Naive B cell (primary cell): ENCODE results near the gene ANK3. TPM values are rescaled to one million over a fixed set of nuclear protein-coding genes. Genes with fewer than 3 reads are reported as not detected.

ENCODE experiments used
- ATAC-seq, 2 donors: fragments of 150-1000 bp; cut with Tn5 transposase; 2 replicates each; pipeline ENCODE4 v1.10.0; 2021; ENCODE audit warnings: low read depth in 2 of 2, mild to moderate bottlenecking in 2 of 2, moderate library complexity in 2 of 2
- DNase-seq: peaks from one replicate; pipeline ENCODE4 v3.0.0; 2022
- H3K27ac Mint-ChIP-seq, 6 donors: one replicate each; pipeline ENCODE4 v1.8.0; 2020 to 2022; ENCODE audit warnings: mild to moderate bottlenecking in 6 of 6, mixed read lengths in 6 of 6, moderate library complexity in 5 of 6, inconsistent platforms in 2 of 6
- H3K27me3 Mint-ChIP-seq, 3 donors: one replicate each; pipeline ENCODE4 v1.8.0; 2021 to 2022; ENCODE audit warnings: mixed read lengths in 3 of 3, mild to moderate bottlenecking in 1 of 3
- H3K36me3 Mint-ChIP-seq, 2 donors: one replicate each; pipeline ENCODE4 v1.8.0; 2020 to 2022; ENCODE audit warnings: mixed read lengths in 2 of 2, inconsistent platforms in 1 of 2, mild to moderate bottlenecking in 1 of 2
- H3K4me1 Mint-ChIP-seq, 3 donors: one replicate each; pipeline ENCODE4 v1.8.0; 2020 to 2022; ENCODE audit warnings: mixed read lengths in 3 of 3, inconsistent platforms in 1 of 3, mild to moderate bottlenecking in 1 of 3, moderate library complexity in 1 of 3
- H3K4me3 Mint-ChIP-seq, 8 donors: one replicate each; pipeline ENCODE4 v1.8.0; 2020 to 2022; ENCODE audit warnings: mild to moderate bottlenecking in 8 of 8, mixed read lengths in 8 of 8, moderate library complexity in 8 of 8, inconsistent platforms in 2 of 8
- H3K9me3 Mint-ChIP-seq, 7 donors: one replicate each; pipeline ENCODE4 v1.8.0; 2020 to 2022; ENCODE audit warnings: mixed read lengths in 7 of 7, mild to moderate bottlenecking in 5 of 7, inconsistent platforms in 2 of 7, moderate library complexity in 1 of 7
- polyA plus RNA-seq, 6 donors: library from polyadenylated mRNA; unstranded; fragments of 300-500 nt; fragmentation: Illumina TruSeq; gene quantifications; one replicate each; pipeline ENCODE4 v1.2.3, GENCODE V29; 2021; ENCODE audit warnings: low read depth in 6 of 6

The ANK3 gene
- polyA plus RNA-seq, 6 donors from 2014 or later = 1.3 to 3.8 (median 2.5) TPM; not detected in 1

- DNase-seq (no peak), ATAC-seq (no peak)
- Mint-ChIP-seq H3K9me3 (peaks cover 0 to 15% (median 9%) of the 10 kb centered on the region in 7 donors), H3K4me3 (no peak overlapping the region), H3K36me3 (no peaks in the 10 kb centered on the region), H3K27me3 (peaks cover 0 to 9% (median 6%) of the 10 kb centered on the region in 3 donors), H3K27ac (no peak overlapping the region), H3K4me1 (no peaks in the 10 kb centered on the region)
Observed at GRCh38 chr10:60163786-60164185, 225.9 kb downstream of the ANK3 start.

GRCh38 chr10:60162631-60163030, 227.0 kb downstream of the ANK3 start:
- Mint-ChIP-seq H3K4me3 (no peak overlapping the region), H3K4me1 (no peaks in the 10 kb centered on the region), H3K27ac (no peak overlapping the region), H3K36me3 (no peaks in the 10 kb centered on the region), H3K9me3 (peaks cover 0 to 15% (median 9%) of the 10 kb centered on the region in 7 donors), H3K27me3 (peaks cover 4 to 12% (median 9%) of the 10 kb centered on the region in 3 donors)
- no peak for DNase-seq
- ATAC-seq = no peak

GRCh38 chr10:60155943-60156683, 233.6 kb downstream of the ANK3 start:
- H3K27ac Mint-ChIP-seq = peak overlapping the region in 2 of 6 donors; percentile 35 to 45
- H3K27me3 Mint-ChIP-seq = peaks cover 5 to 14% (median 8%) of the 10 kb centered on the region in 3 donors
- H3K36me3 Mint-ChIP-seq = peaks cover 0 to 6% of the 10 kb centered on the region in 2 donors
- peaks cover 0 to 9% (median 4%) of the 10 kb centered on the region in 3 donors for H3K4me1 Mint-ChIP-seq
- H3K4me3 Mint-ChIP-seq = no peak overlapping the region
- ATAC-seq = no peak
- no peak for DNase-seq
- peaks cover 0 to 10% (median 4%) of the 10 kb centered on the region in 7 donors for H3K9me3 Mint-ChIP-seq

- H3K9me3 Mint-ChIP-seq = peaks cover 0 to 2% (median under 1%) of the 10 kb centered on the region in 7 donors
- H3K27ac Mint-ChIP-seq = peak overlapping the region in 3 of 6 donors; percentile 35 to 59 (median 37)
- peaks cover 3 to 14% (median 8%) of the 10 kb centered on the region in 3 donors for H3K27me3 Mint-ChIP-seq
- ATAC-seq (no peak), DNase-seq (no peak)
- H3K36me3 Mint-ChIP-seq = peaks cover 0 to 10% of the 10 kb centered on the region in 2 donors
- peaks cover under 1 to 9% (median 4%) of the 10 kb centered on the region in 3 donors for H3K4me1 Mint-ChIP-seq
- H3K4me3 Mint-ChIP-seq = no peak overlapping the region
Observed at GRCh38 chr10:60155099-60155877, 234.4 kb downstream of the ANK3 start.

GRCh38 chr10:60149003-60149402, 240.7 kb downstream of the ANK3 start:
- peaks cover 0 to 6% (median 0%) of the 10 kb centered on the region in 3 donors for H3K27me3 Mint-ChIP-seq
- DNase-seq (no peak), ATAC-seq (no peak)
- H3K9me3 Mint-ChIP-seq = no peaks in the 10 kb centered on the region
- H3K4me1 Mint-ChIP-seq = peaks cover 0 to 5% (median 0%) of the 10 kb centered on the region in 3 donors
- H3K36me3 Mint-ChIP-seq = peaks cover 0 to 15% of the 10 kb centered on the region in 2 donors
- no peak overlapping the region for H3K4me3 Mint-ChIP-seq
- H3K27ac Mint-ChIP-seq = no peak overlapping the region

- Mint-ChIP-seq H3K27ac (no peak overlapping the region), H3K36me3 (peaks cover 0 to 15% of the 10 kb centered on the region in 2 donors), H3K4me1 (peaks cover 0 to 5% (median 0%) of the 10 kb centered on the region in 3 donors), H3K4me3 (no peak overlapping the region), H3K9me3 (no peaks in the 10 kb centered on the region), H3K27me3 (peaks cover 0 to 5% (median 0%) of the 10 kb centered on the region in 3 donors)
- ATAC-seq (no peak), DNase-seq (no peak)
Observed at GRCh38 chr10:60148266-60148840, 241.3 kb downstream of the ANK3 start.

DNA sequence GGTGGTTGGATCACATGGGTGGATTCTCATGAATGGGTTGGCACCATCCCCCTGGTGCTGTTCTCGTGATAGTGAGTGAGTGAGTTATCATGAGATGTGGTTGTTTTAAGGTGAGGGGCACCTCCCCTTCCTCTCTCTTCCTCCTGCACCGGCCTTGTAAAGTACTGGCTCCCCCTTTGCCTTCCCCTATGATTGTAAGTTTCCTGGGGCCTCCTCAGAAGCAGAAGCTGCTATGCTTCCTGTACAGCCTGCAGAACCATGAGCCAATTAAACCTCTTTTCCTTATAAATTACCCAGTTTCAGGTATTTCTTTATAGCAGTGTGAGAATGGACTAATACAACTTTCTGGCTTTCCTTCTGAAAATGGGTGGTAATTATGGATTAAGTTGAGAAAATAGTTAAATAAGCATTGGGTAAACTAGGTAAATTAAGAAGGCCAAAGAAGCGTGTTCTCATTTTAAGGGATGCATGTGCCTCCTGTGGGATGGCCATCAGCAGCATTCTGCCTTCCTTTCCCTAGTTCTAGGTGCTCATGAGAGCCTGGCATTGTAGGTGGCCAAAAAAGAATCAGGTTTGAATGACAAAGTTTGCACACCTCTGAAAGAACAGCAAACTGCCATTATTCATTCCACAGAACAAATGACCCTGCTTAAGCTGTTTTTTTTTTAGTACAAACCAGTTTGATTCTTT, 242.0 kb downstream of the ANK3 start:
- no peaks in the 10 kb centered on the region for H3K9me3 Mint-ChIP-seq
- no peak for DNase-seq
- H3K27ac Mint-ChIP-seq = no peak overlapping the region
- no peak for ATAC-seq
- H3K36me3 Mint-ChIP-seq = peaks cover 0 to 15% of the 10 kb centered on the region in 2 donors
- H3K27me3 Mint-ChIP-seq = no peaks in the 10 kb centered on the region
- peaks cover 0 to 5% (median 0%) of the 10 kb centered on the region in 3 donors for H3K4me1 Mint-ChIP-seq
- H3K4me3 Mint-ChIP-seq = no peak overlapping the region

GRCh38 chr10:60147025-60147424, 242.7 kb downstream of the ANK3 start:
- Mint-ChIP-seq H3K4me3 (no peak overlapping the region), H3K27me3 (no peaks in the 10 kb centered on the region), H3K9me3 (no peaks in the 10 kb centered on the region), H3K4me1 (peaks cover 0 to 5% (median 0%) of the 10 kb centered on the region in 3 donors), H3K27ac (no peak overlapping the region), H3K36me3 (peaks cover 0 to 15% of the 10 kb centered on the region in 2 donors)
- no peak for ATAC-seq
- no peak for DNase-seq

- ATAC-seq (no peak), DNase-seq (no peak)
- no peaks in the 10 kb centered on the region for H3K9me3 Mint-ChIP-seq
- H3K27me3 Mint-ChIP-seq = peaks cover 0 to 3% (median 0%) of the 10 kb centered on the region in 3 donors
- H3K4me3 Mint-ChIP-seq = no peak overlapping the region
- peaks cover 0 to 3% (median 0%) of the 10 kb centered on the region in 3 donors for H3K4me1 Mint-ChIP-seq
- H3K27ac Mint-ChIP-seq = no peak overlapping the region
- H3K36me3 Mint-ChIP-seq = no peaks in the 10 kb centered on the region
Observed at GRCh38 chr10:60144099-60144498, 245.6 kb downstream of the ANK3 start.

DNA sequence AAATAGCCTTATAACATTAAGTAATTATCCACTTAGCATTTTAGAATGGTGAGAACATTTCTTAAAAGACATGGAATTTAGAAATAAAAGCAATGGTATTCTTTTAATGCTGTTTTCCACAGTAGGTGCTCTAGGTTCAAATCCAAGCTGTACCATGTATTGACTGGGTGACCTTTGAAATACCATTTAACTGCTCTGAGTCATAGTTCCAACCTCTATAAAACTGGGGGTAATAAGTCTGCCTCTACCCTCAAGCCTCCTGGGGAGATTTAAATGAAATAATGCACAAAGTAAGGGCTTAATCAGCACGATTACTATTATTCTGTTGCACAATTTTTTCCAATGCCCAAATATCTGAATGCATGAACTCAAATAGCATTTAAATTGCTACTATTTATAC, 246.9 kb downstream of the ANK3 start:
- Mint-ChIP-seq H3K9me3 (no peaks in the 10 kb centered on the region), H3K36me3 (no peaks in the 10 kb centered on the region), H3K27me3 (peaks cover 0 to 3% (median 0%) of the 10 kb centered on the region in 3 donors), H3K4me3 (no peak overlapping the region), H3K27ac (no peak overlapping the region), H3K4me1 (peaks cover 0 to 5% (median 0%) of the 10 kb centered on the region in 3 donors)
- ATAC-seq (no peak), DNase-seq (no peak)

DNA sequence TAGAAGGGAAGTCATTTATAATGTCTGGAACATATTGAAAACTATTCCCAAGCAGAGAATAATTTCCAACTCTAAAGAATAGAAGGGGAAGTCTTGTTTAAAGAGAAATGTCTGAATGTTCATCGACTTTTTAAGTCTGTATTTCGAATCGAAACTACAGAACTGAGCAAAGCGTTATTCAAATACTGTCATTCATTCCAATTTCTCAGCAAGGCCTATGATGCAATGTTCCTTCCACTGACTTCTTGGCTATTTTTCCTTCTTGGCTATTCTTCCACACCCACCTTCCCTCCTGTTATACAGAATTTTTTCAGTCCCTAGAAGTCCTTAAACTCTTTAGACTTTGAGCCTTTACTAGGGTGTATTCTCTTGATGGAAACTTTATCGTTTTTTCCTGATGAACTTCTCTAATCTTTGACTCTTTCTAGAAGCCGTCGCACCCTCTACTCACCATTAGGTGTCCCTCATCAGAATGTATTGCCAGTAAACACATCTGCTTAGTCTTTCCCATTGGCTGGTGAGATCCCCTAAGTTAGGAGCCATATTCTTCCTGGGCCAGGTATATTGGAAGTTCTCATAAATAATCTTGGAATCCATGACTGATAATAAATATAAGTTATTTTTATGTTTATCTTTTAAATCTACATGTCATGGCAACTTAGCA, 247.6 kb downstream of the ANK3 start:
- Mint-ChIP-seq H3K4me3 (no peak overlapping the region), H3K27me3 (peaks cover 0 to 3% (median 0%) of the 10 kb centered on the region in 3 donors), H3K9me3 (no peaks in the 10 kb centered on the region), H3K4me1 (peaks cover 0 to 5% (median 0%) of the 10 kb centered on the region in 3 donors), H3K27ac (peak overlapping the region in 1 of 6 donors; percentile 14), H3K36me3 (no peaks in the 10 kb centered on the region)
- no peak for DNase-seq
- no peak for ATAC-seq
